ENCODE data around the gene FDX2.

DNA sequence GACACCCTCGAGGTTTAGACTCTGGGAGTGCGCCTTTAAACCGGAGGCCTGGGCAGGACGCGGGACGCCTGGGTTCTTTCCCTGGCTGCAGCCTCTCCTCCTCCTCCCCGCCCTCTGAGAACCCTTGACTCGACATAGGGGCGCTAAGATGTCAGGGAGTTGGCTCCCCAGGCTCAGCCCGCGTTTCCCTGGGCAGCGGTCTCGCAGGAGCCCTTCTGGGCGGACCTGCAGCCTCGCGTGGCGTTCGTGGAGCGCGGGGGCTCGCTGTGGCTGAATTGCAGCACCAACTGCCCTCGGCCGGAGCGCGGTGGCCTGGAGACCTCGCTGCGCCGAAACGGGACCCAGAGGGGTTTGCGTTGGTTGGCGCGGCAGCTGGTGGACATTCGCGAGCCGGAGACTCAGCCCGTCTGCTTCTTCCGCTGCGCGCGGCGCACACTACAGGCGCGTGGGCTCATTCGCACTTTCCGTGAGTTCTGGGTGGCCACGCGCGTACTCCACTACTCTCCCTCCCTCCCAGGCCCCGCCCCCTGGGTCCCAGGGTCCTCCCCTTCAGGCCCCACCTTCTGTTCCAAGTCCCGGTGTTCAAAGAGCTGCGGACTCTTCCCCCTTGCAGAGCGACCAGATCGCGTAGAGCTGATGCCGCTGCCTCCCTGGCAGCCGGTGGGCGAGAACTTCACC, 24.8 kb downstream of the FDX2 start:
- TF ChIP-seq, protein P1, sequence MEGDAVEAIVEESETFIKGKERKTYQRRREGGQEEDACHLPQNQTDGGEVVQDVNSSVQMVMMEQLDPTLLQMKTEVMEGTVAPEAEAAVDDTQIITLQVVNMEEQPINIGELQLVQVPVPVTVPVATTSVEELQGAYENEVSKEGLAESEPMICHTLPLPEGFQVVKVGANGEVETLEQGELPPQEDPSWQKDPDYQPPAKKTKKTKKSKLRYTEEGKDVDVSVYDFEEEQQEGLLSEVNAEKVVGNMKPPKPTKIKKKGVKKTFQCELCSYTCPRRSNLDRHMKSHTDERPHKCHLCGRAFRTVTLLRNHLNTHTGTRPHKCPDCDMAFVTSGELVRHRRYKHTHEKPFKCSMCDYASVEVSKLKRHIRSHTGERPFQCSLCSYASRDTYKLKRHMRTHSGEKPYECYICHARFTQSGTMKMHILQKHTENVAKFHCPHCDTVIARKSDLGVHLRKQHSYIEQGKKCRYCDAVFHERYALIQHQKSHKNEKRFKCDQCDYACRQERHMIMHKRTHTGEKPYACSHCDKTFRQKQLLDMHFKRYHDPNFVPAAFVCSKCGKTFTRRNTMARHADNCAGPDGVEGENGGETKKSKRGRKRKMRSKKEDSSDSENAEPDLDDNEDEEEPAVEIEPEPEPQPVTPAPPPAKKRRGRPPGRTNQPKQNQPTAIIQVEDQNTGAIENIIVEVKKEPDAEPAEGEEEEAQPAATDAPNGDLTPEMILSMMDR (IDR thresholded peaks at IDR 0.05; ENCODE audit: borderline replicate concordance, extremely low read depth, low read length, poor library complexity, severe bottlenecking): no peak
- no peak for TF ChIP-seq EZH2 (IDR thresholded peaks at IDR 0.05; ENCODE audit: borderline replicate concordance, low read depth, low read length, severe bottlenecking)

Measured in DND-41 (cell line).